Caco-2 (cell line): ENCODE measurements around the gene IDH1. TPM values are rescaled to one million over a fixed set of nuclear protein-coding genes. Genes with fewer than 3 reads are reported as not detected.

Source experiments
- BruUV-seq: library from RNA; stranded (reverse); fragments of 400-500 nt; replicated peaks from 2 replicates; lab custom pipeline; 2021; lab: Mats Ljungman, UMichigan
- CTCF ChIA-PET: fragments of 300-600 bp; sonication (Branson Sonifier 250); formaldehyde crosslinking; loops from one replicate; lab custom pipeline; 2022; ENCODE audit warnings: antibody characterized with exemption; lab: Charles Lee
- POLR2A ChIA-PET: fragments of 300-600 bp; sonication (Branson Sonifier 250); formaldehyde crosslinking; loops from one replicate; lab custom pipeline; 2022; ENCODE audit warnings: antibody characterized with exemption; lab: Charles Lee
- DNase-seq, 2 experiments: peaks; one replicate each; pipeline versions ENCODE4 v3.0.0 to v3.0.0-alpha.2; 2020 to 2022
- H3K27me3 ChIP-seq: replicated peaks from 2 replicates; pipeline ENCODE4 v1.6.0; 2011; ENCODE audit warnings: low read length; ENCODE audit not compliant: control insufficient read depth, insufficient read depth
- H3K36me3 ChIP-seq: 2 replicates; pipeline ENCODE4 v1.5.1; 2011; ENCODE audit warnings: low read length; ENCODE audit not compliant: control insufficient read depth, insufficient read depth
- H3K4me1 ChIP-seq: fragments of 250-450 bp; sonication (Bioruptor Pico); 2 replicates; pipeline ENCODE4 v1.5.1; 2020; ENCODE audit warnings: mild to moderate bottlenecking
- H3K4me3 ChIP-seq: 2 replicates; pipeline ENCODE4 v1.5.1; 2011; ENCODE audit warnings: low read depth, mild to moderate bottlenecking, control low read depth, low read length
- H3K9me3 ChIP-seq: fragments of 250-450 bp; sonication (Bioruptor Pico); 2 replicates; pipeline ENCODE4 v1.5.1; 2020; ENCODE audit warnings: mild to moderate bottlenecking, moderate library complexity
- H3K27ac Mint-ChIP-seq: one replicate; pipeline ENCODE4 v1.8.0; 2022; ENCODE audit warnings: mixed read lengths; ENCODE audit not compliant: unreplicated experiment
- H3K27me3 Mint-ChIP-seq: one replicate; pipeline ENCODE4 v1.8.0; 2022; ENCODE audit warnings: mixed read lengths; ENCODE audit not compliant: insufficient read depth, unreplicated experiment
- H3K36me3 Mint-ChIP-seq: one replicate; pipeline ENCODE4 v1.8.0; 2022; ENCODE audit warnings: mild to moderate bottlenecking, mixed read lengths; ENCODE audit not compliant: insufficient read depth, unreplicated experiment
- H3K4me1 Mint-ChIP-seq: one replicate; pipeline ENCODE4 v1.8.0; 2022; ENCODE audit warnings: low read depth, mixed read lengths; ENCODE audit not compliant: unreplicated experiment
- H3K4me3 Mint-ChIP-seq: one replicate; pipeline ENCODE4 v1.8.0; 2022; ENCODE audit warnings: mild to moderate bottlenecking, moderate library complexity, mixed read lengths; ENCODE audit not compliant: unreplicated experiment
- H3K9me3 Mint-ChIP-seq: one replicate; pipeline ENCODE4 v1.8.0; 2022; ENCODE audit warnings: mixed read lengths; ENCODE audit not compliant: unreplicated experiment
- CTCF ChIP-seq, 2 experiments: fragments of 200-600 bp in 1 of 2; IDR thresholded peaks; 1 replicate in 1 of 2; 2 replicates in 1 of 2; pipeline versions ENCODE4 v1.5.1 to v1.8.0; 2011 to 2022; ENCODE audit warnings: antibody characterized with exemption in 1 of 2, control low read depth in 1 of 2, inconsistent platforms in 1 of 2, low read depth in 1 of 2, low read length in 1 of 2, mild to moderate bottlenecking in 1 of 2, moderate library complexity in 1 of 2; ENCODE audit not compliant: insufficient read depth in 1 of 2, severe bottlenecking in 1 of 2, unreplicated experiment in 1 of 2
- intact Hi-C: fragments of 100-400 bp; cut with micrococcal nuclease; formaldehyde crosslinking; loops from one replicate; pipeline ENCODE4 v1.10.0; 2022; ENCODE audit not compliant: unreplicated experiment
- total RNA-seq: library from RNA; stranded (reverse); gene quantifications from 2 replicates; pipeline ENCODE4 v1.2.3, GENCODE V29; 2022

IDH1 gene
- total RNA-seq, 1 experiment from 2014 or later, result 293 TPM

- CTCF ChIA-PET, result no interaction called here
- Mint-ChIP-seq H3K4me1 (no peaks in the 10 kb centered on the region), H3K36me3 (peaks cover 52% of the 10 kb centered on the region), H3K27ac (no peak overlapping the region), H3K27me3 (no peaks in the 10 kb centered on the region), H3K4me3 (no peak overlapping the region), H3K9me3 (no peaks in the 10 kb centered on the region)
- POLR2A ChIA-PET, result no interaction called here
- DNase-seq, result no peak
- Histone ChIP-seq H3K4me3 (no peak overlapping the region), H3K4me1 (no peaks in the 10 kb centered on the region), H3K9me3 (no peaks in the 10 kb centered on the region), H3K27me3 (no peaks in the 10 kb centered on the region), H3K36me3 (no peaks in the 10 kb centered on the region)
- no TSS peak for BruUV-seq
- no peak for TF ChIP-seq CTCF (IDR thresholded peaks at IDR 0.05; ENCODE audit: insufficient read depth in 1 of 2, low read depth in 1 of 2, low read length in 1 of 2, severe bottlenecking in 1 of 2, unreplicated experiment in 1 of 2)
- intact Hi-C loops, result no loop called here
Observed at GRCh38 chr2:208280933-208281332, 26.1 kb upstream of the IDH1 start.

DNA sequence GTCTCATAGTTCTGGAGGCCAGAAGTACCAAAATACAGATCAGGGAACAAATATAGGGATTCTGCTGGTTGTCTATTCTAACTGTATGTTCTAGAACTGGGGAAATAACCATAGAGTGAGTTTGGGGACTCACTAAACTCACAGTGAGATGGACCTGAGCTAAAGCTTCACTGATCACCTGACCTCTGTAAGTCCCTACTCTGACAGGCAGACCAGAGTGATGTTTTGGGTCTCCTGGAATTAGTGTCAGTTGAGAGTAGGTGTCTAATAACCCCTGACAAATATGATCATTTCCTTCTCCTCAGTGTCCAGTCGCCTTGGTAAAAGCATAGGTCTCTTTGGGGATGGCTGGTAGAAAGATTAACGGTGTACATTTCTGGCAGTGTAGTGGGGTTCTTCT lies 25.4 kb upstream of the IDH1 start:
- H3K27ac Mint-ChIP-seq, result no peak overlapping the region
- H3K4me3 Mint-ChIP-seq, result no peak overlapping the region
- H3K36me3 Mint-ChIP-seq, result peaks cover 52% of the 10 kb centered on the region
- no TSS peak for BruUV-seq
- no peaks in the 10 kb centered on the region for H3K36me3 ChIP-seq
- intact Hi-C loops, result no loop called here
- DNase-seq, result no peak
- H3K27me3 Mint-ChIP-seq, result no peaks in the 10 kb centered on the region
- H3K4me1 Mint-ChIP-seq, result no peaks in the 10 kb centered on the region
- H3K4me1 ChIP-seq, result no peaks in the 10 kb centered on the region
- H3K9me3 ChIP-seq, result no peaks in the 10 kb centered on the region
- ChIA-PET CTCF (no interaction called here), POLR2A (no interaction called here)
- H3K9me3 Mint-ChIP-seq, result no peaks in the 10 kb centered on the region
- no peaks in the 10 kb centered on the region for H3K27me3 ChIP-seq
- no peak overlapping the region for H3K4me3 ChIP-seq
- no peak for TF ChIP-seq CTCF (IDR thresholded peaks at IDR 0.05; ENCODE audit: insufficient read depth in 1 of 2, low read depth in 1 of 2, low read length in 1 of 2, severe bottlenecking in 1 of 2, unreplicated experiment in 1 of 2)

- Histone ChIP-seq H3K36me3 (no peaks in the 10 kb centered on the region; the same call in 1 of the 2 replicates), H3K4me1 (no peaks in the 10 kb centered on the region), H3K9me3 (no peaks in the 10 kb centered on the region), H3K4me3 (no peak overlapping the region), H3K27me3 (no peaks in the 10 kb centered on the region)
- ChIA-PET CTCF (no interaction called here), POLR2A (no interaction called here)
- no peak for TF ChIP-seq CTCF (IDR thresholded peaks at IDR 0.05; ENCODE audit: insufficient read depth in 1 of 2, low read depth in 1 of 2, low read length in 1 of 2, severe bottlenecking in 1 of 2, unreplicated experiment in 1 of 2)
- H3K9me3 Mint-ChIP-seq, result no peaks in the 10 kb centered on the region
- intact Hi-C loops, result no loop called here
- H3K36me3 Mint-ChIP-seq, result peaks cover 53% of the 10 kb centered on the region
- H3K27ac Mint-ChIP-seq, result no peak overlapping the region
- BruUV-seq, result no TSS peak
- no peak for DNase-seq
- H3K4me3 Mint-ChIP-seq, result no peak overlapping the region
- H3K4me1 Mint-ChIP-seq, result no peaks in the 10 kb centered on the region
- H3K27me3 Mint-ChIP-seq, result no peaks in the 10 kb centered on the region
Observed at GRCh38 chr2:208279236-208279635, 24.4 kb upstream of the IDH1 start.
